ENCODE data around the gene GALNT1. TPM values are rescaled to one million over a fixed set of nuclear protein-coding genes. Genes with fewer than 3 reads are reported as not detected.
A peak's percentile ranks its signal among the peaks of the same experiment; 100 is the strongest.

Gene GALNT1
- total and polyA plus RNA-seq, 10 of the 15 experiments (the other 5 are each of a cell fraction or from before 2014, with no cell fraction given) = 8.0 to 53.7 (median 29.9) TPM

DNA sequence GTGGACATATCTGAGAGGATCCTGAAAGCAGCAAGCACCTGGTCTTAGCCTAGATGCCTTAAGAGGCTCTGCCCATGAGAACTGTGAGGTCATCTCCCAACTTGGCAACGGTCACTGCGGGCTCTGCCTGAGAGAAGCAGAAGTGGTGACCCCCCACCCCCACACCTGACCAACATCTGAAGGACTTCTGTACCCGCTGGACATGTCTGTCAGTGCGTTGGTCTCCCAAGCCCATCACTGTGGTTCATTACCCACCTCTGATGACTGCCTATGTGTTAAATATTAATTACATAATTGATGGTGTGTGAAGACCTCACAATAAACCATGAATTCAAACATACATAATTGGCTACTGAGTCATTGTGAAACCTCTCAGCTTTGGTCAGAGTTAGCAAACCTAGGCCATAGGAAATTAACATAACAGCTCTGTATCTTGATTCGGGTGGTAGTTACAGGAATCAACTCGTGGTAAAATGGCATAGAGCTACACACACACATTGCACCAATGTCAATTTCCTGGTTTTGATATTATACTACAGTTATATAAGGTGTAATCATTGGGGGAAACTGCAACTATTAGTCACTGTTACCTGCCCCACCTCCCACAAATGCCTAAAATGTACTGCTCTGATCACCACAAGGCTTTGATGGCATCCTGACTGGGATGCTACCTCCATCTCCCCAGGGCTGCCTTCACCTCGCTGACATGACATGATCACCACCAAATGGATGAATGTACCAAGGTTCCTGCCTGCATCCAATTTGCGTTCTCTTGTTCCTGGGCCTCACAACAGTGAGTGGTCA lies 4.3 kb upstream of the GALNT1 start (continued):
- TF ChIP-seq, protein P1, sequence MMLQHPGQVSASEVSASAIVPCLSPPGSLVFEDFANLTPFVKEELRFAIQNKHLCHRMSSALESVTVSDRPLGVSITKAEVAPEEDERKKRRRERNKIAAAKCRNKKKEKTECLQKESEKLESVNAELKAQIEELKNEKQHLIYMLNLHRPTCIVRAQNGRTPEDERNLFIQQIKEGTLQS (IDR thresholded peaks at IDR 0.05; ENCODE audit: borderline replicate concordance, extremely low read depth, low read depth, low read length) = no peak
- TF ChIP-seq ZNF384 (IDR thresholded peaks at IDR 0.05; ENCODE audit: borderline replicate concordance, low read depth, low read length) (no peak), MXI1 (IDR thresholded peaks at IDR 0.05; ENCODE audit: low read depth, low read length) (no peak), NFYA (IDR thresholded peaks at IDR 0.05; ENCODE audit: borderline replicate concordance, low read depth, low read length) (no peak), GATAD2B (conservative IDR thresholded peaks at IDR 0.05; ENCODE audit: low read depth) (peak; percentile 98), SUPT20H (IDR thresholded peaks at IDR 0.05; ENCODE audit: borderline replicate concordance, control insufficient read depth, low read depth, low read length) (no peak), SREBF2 (IDR thresholded peaks at IDR 0.05; ENCODE audit: low read length) (no peak), NFXL1 (IDR thresholded peaks at IDR 0.05; ENCODE audit: borderline replicate concordance) (no peak), SMARCA5 (IDR thresholded peaks at IDR 0.05) (peak; percentile 72; the same call in 1 of the 2 replicates), CREM (IDR thresholded peaks at IDR 0.05; ENCODE audit: low read depth) (peak; percentile 84)
- TF ChIP-seq, protein P2, sequence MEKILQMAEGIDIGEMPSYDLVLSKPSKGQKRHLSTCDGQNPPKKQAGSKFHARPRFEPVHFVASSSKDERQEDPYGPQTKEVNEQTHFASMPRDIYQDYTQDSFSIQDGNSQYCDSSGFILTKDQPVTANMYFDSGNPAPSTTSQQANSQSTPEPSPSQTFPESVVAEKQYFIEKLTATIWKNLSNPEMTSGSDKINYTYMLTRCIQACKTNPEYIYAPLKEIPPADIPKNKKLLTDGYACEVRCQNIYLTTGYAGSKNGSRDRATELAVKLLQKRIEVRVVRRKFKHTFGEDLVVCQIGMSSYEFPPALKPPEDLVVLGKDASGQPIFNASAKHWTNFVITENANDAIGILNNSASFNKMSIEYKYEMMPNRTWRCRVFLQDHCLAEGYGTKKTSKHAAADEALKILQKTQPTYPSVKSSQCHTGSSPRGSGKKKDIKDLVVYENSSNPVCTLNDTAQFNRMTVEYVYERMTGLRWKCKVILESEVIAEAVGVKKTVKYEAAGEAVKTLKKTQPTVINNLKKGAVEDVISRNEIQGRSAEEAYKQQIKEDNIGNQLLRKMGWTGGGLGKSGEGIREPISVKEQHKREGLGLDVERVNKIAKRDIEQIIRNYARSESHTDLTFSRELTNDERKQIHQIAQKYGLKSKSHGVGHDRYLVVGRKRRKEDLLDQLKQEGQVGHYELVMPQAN (conservative IDR thresholded peaks at IDR 0.05) = 0 out of 2 replicates have a peak, but pooled peaks have one; percentile 23
- TF ChIP-seq, protein P3, sequence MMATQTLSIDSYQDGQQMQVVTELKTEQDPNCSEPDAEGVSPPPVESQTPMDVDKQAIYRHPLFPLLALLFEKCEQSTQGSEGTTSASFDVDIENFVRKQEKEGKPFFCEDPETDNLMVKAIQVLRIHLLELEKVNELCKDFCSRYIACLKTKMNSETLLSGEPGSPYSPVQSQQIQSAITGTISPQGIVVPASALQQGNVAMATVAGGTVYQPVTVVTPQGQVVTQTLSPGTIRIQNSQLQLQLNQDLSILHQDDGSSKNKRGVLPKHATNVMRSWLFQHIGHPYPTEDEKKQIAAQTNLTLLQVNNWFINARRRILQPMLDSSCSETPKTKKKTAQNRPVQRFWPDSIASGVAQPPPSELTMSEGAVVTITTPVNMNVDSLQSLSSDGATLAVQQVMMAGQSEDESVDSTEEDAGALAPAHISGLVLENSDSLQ (IDR thresholded peaks at IDR 0.05) = peak; percentile 86
- TF ChIP-seq, protein P4, sequence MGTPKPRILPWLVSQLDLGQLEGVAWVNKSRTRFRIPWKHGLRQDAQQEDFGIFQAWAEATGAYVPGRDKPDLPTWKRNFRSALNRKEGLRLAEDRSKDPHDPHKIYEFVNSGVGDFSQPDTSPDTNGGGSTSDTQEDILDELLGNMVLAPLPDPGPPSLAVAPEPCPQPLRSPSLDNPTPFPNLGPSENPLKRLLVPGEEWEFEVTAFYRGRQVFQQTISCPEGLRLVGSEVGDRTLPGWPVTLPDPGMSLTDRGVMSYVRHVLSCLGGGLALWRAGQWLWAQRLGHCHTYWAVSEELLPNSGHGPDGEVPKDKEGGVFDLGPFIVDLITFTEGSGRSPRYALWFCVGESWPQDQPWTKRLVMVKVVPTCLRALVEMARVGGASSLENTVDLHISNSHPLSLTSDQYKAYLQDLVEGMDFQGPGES (IDR thresholded peaks at IDR 0.05) = no peak
- TF ChIP-seq, protein P5, sequence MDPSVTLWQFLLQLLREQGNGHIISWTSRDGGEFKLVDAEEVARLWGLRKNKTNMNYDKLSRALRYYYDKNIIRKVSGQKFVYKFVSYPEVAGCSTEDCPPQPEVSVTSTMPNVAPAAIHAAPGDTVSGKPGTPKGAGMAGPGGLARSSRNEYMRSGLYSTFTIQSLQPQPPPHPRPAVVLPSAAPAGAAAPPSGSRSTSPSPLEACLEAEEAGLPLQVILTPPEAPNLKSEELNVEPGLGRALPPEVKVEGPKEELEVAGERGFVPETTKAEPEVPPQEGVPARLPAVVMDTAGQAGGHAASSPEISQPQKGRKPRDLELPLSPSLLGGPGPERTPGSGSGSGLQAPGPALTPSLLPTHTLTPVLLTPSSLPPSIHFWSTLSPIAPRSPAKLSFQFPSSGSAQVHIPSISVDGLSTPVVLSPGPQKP (IDR thresholded peaks at IDR 0.05; ENCODE audit: low read depth, low read length) = no peak
- TF ChIP-seq, protein P6, sequence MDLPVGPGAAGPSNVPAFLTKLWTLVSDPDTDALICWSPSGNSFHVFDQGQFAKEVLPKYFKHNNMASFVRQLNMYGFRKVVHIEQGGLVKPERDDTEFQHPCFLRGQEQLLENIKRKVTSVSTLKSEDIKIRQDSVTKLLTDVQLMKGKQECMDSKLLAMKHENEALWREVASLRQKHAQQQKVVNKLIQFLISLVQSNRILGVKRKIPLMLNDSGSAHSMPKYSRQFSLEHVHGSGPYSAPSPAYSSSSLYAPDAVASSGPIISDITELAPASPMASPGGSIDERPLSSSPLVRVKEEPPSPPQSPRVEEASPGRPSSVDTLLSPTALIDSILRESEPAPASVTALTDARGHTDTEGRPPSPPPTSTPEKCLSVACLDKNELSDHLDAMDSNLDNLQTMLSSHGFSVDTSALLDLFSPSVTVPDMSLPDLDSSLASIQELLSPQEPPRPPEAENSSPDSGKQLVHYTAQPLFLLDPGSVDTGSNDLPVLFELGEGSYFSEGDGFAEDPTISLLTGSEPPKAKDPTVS (IDR thresholded peaks at IDR 0.05; ENCODE audit: low read depth, low read length) = no peak
- TF ChIP-seq, protein P7, sequence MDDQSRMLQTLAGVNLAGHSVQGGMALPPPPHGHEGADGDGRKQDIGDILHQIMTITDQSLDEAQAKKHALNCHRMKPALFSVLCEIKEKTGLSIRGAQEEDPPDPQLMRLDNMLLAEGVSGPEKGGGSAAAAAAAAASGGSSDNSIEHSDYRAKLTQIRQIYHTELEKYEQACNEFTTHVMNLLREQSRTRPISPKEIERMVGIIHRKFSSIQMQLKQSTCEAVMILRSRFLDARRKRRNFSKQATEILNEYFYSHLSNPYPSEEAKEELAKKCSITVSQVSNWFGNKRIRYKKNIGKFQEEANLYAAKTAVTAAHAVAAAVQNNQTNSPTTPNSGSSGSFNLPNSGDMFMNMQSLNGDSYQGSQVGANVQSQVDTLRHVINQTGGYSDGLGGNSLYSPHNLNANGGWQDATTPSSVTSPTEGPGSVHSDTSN (IDR thresholded peaks at IDR 0.05; ENCODE audit: insufficient replicate concordance, low read depth, low read length) = peak; percentile 54
- TF ChIP-seq, protein P8, sequence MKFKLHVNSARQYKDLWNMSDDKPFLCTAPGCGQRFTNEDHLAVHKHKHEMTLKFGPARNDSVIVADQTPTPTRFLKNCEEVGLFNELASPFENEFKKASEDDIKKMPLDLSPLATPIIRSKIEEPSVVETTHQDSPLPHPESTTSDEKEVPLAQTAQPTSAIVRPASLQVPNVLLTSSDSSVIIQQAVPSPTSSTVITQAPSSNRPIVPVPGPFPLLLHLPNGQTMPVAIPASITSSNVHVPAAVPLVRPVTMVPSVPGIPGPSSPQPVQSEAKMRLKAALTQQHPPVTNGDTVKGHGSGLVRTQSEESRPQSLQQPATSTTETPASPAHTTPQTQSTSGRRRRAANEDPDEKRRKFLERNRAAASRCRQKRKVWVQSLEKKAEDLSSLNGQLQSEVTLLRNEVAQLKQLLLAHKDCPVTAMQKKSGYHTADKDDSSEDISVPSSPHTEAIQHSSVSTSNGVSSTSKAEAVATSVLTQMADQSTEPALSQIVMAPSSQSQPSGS (IDR thresholded peaks at IDR 0.05; ENCODE audit: low read length) = peak; percentile 86
